GM19351 (cell line): ENCODE data around the gene CHRND.

Experiments
- ATAC-seq: cut with Tn5 transposase; IDR thresholded peaks from one replicate; pipeline ENCODE4 v1.9.1; 2021; ENCODE audit warnings: mild to moderate bottlenecking, moderate library complexity; ENCODE audit not compliant: unreplicated experiment

Gene CHRND

GRCh38 chr2:232541195-232541960, 15.4 kb downstream of the CHRND start:
- no peak for ATAC-seq

DNA sequence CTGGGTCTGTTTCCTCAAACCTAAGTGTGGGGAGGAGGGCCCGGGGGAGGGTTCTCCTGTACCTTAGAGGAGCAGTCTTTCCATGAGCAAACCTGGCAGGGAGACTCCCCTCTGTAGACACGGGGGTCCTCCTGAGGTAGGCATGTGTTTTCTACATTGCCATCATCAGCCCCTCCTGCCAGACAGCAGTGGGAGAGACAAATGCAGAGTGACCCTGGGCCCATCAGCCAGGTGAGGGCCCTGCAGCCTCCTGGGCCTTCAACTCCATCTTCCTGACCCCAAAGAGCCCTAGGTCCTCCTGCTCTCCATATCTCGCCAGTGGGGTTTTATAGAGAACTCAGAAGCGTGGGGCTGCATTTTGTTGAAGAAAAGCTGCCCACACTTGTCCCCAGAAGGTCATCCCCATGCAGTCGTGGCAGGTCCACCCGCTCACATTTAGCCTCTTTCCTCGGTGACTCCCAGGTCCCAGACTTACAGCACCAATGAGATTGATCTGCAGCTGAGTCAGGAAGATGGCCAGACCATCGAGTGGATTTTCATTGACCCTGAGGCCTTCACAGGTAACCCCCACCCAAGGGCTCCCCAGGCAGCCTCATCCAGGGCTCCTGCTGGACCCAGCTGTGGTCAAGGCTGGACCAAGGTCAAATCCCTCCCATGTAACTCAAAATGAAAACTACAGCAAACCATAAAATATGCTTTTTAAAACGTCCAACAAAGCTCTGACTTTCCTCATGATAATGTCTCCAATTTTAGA, 16.2 kb downstream of the CHRND start:
- no peak for ATAC-seq

DNA sequence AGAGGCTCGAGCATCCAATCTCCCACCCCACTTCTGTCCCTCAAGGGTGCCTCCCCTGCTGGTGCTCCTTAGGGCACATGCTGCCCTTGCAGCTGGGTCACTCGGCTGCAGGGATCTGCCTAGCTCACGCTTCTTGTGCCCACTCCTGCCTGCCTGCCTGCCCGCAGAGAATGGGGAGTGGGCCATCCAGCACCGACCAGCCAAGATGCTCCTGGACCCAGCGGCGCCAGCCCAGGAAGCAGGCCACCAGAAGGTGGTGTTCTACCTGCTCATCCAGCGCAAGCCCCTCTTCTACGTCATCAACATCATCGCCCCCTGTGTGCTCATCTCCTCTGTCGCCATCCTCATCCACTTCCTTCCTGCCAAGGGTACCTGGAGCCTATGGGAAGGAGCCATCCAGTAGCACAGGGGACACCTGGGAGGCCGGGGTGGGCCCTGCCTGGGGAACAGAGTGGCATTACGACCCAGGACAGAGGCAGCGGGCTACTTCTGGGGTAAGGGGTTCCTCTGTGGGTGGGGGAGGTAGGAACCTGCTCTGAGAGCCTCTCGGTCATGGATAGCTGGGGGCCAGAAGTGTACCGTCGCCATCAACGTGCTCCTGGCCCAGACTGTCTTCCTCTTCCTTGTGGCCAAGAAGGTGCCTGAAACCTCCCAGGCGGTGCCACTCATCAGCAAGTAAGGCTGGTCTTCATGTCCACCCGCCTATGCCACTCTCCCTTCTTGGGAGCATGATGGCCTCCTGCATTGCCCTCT, 16.9 kb downstream of the CHRND start:
- ATAC-seq: no peak

GRCh38 chr2:232543491-232543890, 17.5 kb downstream of the CHRND start:
- no peak for ATAC-seq

GRCh38 chr2:232543928-232544631, 18.1 kb downstream of the CHRND start:
- ATAC-seq: no peak

GRCh38 chr2:232544674-232545073, 18.7 kb downstream of the CHRND start:
- ATAC-seq: no peak

DNA sequence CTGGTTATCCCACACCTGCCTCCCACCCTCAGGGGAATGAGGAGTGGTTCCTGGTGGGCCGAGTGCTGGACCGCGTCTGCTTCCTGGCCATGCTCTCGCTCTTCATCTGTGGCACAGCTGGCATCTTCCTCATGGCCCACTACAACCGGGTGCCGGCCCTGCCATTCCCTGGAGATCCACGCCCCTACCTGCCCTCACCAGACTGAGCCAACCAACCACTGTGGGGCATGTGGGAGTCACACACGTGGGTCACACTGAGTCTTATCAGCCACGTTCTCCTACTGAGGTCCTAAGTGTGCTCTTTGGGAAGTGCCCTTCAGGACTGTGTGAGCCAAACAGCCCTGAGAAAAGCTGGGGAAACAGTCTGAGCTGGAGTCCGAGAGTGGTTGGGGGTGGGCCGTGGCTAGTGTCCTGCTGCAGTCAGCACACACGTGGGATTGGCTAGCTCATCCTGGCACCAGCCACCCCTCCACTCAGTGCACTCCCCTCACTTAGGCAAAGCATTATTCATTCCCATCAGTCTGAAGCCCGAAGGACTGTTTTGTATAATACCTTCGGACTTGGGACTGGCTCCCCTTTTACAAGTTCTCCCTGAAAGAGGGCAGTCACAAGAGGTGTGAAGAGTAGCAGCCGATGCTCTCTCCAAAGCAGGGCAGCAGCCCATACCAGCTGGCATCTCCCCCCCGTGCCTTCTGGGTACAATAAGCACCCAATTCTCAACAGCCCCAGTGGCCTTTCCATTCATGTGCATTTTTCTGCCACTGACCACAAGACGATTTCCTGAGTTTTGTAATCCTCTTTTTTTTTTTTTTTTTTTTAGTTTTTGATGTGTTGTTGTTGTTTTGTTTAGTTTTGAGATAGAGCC, 19.8 kb downstream of the CHRND start:
- ATAC-seq: no peak

GRCh38 chr2:232547991-232548390, 22.0 kb downstream of the CHRND start:
- no peak for ATAC-seq

- ATAC-seq: peak; percentile 35
Observed at GRCh38 chr2:232549655-232550353, 23.8 kb downstream of the CHRND start.

DNA sequence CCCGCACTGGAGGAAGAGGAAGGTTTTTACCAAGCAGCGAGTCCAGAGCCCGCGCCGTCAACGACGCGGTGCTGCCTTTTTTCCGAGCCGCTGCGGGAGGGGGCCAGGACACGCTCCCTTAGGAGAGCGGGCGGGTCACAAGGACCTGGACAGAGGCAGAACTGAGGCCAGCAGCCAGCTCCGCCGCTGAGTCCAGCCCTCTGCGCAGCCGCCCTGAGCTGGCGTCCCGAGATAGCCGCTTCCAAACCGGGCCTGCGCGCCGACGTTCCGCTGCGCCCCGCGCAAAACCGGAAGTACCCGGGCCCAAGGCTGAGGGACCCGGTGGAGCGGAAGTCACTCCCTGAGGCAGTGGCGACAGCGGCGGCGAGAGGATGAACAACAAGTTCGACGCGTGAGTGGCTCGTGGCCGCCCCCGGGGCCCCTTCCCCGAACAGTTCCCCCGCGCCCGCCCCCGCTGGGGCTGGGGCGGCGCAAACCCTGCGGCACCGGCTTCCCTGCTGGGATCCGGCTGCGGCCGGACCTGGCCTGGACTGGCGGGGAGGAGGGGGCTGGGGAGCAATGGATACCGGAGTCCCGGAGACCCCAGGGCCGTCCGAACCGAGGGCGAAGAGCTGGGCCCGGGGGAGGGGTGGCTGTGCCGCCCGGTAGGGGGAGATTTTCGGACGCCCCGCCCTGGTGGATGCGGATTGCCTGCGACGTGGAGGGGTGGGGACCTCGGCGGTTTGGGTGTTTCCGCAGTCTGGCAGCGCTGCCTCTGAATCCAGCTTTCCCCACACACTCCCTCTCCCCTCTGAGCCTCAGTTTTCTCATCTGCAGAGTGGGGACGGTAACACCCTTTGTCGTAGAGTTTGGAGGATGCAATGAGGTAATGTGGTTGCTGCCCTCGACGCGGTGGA, 24.6 kb downstream of the CHRND start, which contains the start of the genes EIF4E2 and TIGD1:
Gene EIF4E2 (plus strand): TSS at position 336 of the 896 bp plus-strand sequence. CDS start 36 bp downstream, at position 372.
Gene TIGD1 (minus strand): TSS at position 204 of the 896 bp plus-strand sequence. CDS start 675 bp downstream, outside the sequence.
- ATAC-seq: peak; percentile 92

DNA sequence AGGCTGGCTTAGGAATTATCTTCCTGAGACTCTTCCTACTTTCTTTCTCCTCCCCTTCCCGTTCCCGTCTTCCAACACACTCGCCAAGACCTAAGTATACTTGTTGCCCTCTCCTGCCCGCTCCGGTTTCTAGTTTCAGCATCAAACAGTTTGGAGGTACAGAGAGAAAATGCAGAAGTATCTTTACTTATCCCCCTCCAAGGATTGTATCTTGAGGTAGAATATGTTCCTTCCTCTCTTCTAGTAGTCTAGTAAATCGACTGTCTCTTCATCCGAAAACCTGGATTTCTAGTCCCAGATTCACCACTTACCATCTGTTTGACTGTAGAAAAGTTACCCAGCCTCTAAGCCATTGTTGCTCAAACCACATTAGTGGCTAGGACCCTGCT, 25.3 kb downstream of the CHRND start:
- ATAC-seq: no peak

DNA sequence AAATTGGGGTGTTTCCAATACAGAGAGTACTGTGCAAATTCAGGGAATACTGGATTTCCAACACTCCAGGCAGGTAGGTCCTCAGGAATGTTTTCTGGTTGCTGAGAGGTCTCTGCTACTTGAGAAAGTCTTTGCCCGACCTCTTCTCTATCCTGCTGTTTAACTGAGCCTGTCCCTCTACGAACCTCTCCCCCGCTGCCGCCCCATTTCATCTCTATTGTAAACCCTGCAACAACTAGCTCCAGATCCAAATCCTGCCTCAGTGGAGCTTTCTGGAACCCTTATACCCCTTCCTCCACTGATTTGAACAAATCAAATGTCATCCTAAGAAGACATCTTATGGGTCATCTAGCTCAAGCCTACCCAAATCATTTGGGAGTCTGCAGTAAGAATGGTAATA, 25.8 kb downstream of the CHRND start:
- no peak for ATAC-seq

DNA sequence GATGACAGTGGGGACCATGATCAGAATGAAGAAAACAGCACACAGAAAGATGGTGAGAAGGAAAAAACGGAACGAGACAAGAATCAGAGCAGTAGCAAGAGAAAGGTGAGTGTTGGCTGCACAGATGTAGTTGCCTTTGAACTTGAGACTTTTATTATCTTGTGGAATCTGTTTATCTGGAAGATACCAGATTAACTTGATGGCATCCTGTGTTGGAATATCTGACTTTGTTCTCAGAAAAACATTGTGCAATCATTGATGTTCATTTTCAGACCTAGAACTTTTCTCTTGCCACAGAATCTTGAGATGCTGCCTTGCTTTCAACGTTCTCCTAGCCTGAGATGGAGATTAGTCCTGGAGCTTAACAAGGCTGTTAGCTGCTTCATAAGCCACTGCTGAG, 30.5 kb downstream of the CHRND start:
- no peak for ATAC-seq

DNA sequence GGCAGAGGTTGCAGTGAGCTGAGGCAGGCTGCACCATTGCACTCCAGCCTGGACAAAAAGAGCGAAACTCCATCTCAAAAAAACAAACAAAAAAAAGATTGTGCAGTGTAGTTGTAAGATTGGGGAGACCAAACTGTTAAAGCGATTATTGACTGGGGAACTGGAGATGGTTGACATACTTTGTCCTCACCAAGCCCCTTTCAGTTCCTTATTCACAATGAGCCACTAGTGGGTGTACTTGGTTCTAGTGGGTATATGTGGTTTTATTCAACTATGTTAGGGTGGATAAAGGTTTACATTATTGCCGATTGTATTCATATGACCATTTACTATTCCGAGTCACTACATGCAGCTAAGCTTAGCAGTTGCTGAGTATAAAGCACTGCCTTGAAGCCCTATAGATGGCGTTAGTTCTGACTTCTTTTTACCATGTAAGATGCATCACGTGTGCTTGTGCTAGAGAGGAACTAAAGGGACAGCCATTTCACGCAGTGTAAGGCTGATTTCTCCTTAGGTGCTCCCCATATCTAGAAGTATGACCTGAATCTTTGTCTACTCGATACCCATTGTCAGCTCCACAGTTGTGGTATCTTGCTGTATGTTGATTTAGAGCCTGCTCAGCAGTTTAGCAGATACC, 36.7 kb downstream of the CHRND start:
- no peak for ATAC-seq

DNA sequence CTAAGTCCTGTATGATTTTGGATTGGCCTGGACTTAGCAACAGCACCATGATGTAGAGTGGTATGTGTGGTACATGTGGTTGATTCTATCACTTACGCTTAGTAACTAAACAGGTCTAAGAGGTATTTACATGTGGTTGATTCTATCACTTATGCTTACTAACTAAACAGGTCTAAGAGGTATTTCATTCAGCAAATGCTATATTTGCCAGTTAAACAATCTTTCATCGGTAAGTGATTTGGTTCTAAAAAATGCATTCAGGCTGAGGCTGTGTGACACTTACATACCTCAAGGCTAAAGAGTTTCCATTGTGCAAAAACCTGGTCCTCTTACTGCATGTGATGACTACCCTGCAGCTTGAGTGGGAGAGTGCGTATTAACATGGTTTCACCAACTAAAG, 37.6 kb downstream of the CHRND start:
- no peak for ATAC-seq

DNA sequence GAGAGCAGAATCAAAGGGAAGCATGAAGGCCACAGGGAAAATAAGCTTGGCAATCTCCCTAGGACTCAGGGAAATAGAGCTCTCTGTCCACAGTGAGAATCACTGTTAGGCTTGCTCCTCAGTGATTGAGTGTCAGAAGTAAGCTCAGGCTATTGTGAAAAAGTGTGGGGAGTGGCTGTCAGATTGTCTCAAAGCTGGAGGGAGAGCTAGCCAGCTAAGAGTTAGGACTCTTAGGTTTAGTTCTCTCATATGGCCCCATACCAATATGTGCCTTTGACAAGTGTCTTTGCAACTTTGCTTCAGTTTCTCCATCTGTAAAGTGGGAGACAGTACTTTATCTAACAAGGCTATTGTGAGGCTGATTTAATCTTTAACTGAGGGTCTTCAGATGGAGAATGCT, 41.8 kb downstream of the CHRND start:
- no peak for ATAC-seq

- ATAC-seq: no peak
Observed at GRCh38 chr2:232568161-232568560, 42.2 kb downstream of the CHRND start.

DNA sequence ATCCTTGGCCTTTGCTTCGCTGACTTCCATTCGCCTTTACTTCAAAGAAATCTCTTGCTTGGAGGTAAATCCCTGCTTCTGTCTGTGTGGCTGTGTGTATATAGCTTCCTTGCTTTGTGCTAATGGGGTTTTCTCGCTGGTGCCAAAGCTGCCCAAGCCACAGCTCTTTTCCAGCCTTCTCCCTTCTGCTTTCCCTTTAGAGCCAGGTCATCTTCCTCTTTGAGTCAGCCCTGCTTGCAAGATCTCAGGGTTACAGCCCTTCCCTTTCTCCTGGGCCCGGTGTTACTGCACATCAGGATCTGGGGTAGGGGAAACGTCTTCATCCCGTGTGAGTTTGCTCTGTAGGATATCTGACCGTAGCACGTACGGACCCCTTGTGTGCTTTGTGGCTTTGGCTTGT, 43.6 kb downstream of the CHRND start:
- no peak for ATAC-seq
